Stomach (tissue), 4 donors: ENCODE measurements around the gene C1orf56.

ENCODE experiments used
- EP300 ChIP-seq: sonication (generic); formaldehyde crosslinking; IDR thresholded peaks from one replicate; pipeline ENCODE4 v1.6.1; 2017; ENCODE audit warnings: antibody characterized with exemption
- POLR2A ChIP-seq, 4 donors: fragments of 450-650 bp; IDR thresholded peaks; one replicate each; pipeline ENCODE4 v1.6.1; 2016; ENCODE audit warnings: antibody characterized with exemption in 4 of 4, control low read depth in 2 of 4, mild to moderate bottlenecking in 1 of 4, moderate library complexity in 1 of 4
- POLR2AphosphoS5 ChIP-seq, 3 donors: sonication (generic); formaldehyde crosslinking; IDR thresholded peaks; one replicate each; pipeline ENCODE4 v1.6.1; 2016; ENCODE audit warnings: antibody characterized with exemption in 3 of 3
- TF ChIP-seq, protein P1 (sequence below), 7 experiments: fragments of 450-650 bp in 4 of 7; fragments of 200-600 bp in 3 of 7; sonication (generic) in 3 of 7; IDR thresholded peaks; one replicate each; pipeline ENCODE4 v1.5.1; 2016 to 2019; ENCODE audit warnings: antibody characterized with exemption in 7 of 7, control low read depth in 2 of 7, mild to moderate bottlenecking in 1 of 7

DNA sequence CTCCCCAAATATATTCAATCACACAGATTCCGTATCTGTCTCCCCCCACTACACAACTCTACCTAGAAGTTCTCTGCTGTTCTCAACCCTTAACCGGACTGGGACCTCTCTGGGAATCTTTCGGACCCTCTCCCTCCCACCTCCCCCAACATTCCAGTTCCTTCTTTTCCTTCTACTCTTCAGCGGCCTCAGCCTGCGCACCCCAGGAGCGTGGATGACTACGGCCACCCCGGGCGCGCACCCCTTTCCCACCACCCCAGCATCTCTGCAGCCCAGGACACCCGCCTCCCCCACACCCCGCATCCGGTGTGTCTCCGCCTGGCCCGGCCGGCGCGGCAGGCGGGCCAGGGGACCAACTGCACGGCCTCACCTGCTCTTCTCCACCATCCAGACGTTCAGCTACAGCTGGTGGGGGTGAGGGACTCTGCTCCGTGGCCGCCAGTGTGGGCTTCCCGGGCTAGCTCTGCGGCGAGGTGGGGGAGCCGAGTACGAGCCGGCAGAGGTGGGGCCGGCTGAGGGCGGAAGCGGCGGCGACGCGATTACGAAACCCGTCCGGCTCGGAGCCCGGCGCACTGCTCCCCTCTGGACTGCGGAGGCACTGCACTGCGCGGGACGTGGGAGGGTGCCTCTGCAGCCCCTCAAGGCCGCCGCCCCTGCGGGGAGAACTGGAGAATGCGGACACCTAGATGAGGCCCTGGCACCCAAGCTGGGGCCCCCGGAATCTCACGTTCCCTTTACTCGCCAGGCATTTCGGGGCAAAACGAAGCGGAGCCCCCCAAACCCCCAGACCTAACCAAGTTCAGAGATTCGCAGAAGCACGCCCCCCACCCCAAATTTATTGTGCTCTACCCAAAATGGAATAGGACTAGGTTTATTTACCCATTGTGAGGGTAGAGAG, 11.8 kb downstream of the C1orf56 start, which contains the start of gene CDC42SE1:
- TF ChIP-seq, protein P1, sequence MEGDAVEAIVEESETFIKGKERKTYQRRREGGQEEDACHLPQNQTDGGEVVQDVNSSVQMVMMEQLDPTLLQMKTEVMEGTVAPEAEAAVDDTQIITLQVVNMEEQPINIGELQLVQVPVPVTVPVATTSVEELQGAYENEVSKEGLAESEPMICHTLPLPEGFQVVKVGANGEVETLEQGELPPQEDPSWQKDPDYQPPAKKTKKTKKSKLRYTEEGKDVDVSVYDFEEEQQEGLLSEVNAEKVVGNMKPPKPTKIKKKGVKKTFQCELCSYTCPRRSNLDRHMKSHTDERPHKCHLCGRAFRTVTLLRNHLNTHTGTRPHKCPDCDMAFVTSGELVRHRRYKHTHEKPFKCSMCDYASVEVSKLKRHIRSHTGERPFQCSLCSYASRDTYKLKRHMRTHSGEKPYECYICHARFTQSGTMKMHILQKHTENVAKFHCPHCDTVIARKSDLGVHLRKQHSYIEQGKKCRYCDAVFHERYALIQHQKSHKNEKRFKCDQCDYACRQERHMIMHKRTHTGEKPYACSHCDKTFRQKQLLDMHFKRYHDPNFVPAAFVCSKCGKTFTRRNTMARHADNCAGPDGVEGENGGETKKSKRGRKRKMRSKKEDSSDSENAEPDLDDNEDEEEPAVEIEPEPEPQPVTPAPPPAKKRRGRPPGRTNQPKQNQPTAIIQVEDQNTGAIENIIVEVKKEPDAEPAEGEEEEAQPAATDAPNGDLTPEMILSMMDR (IDR thresholded peaks at IDR 0.05), result peak in 6 of 7 experiments; percentile 27 to 93 (median 84)
- TF ChIP-seq EP300 (no peak), POLR2AphosphoS5 (IDR thresholded peaks at IDR 0.05) (peak; percentile 66 to 97 (median 95)), POLR2A (IDR thresholded peaks at IDR 0.05) (peak in 2 of 4 donors; percentile 57 to 65)
